ENCODE measurements around the gene ANKRD42.
A peak's percentile ranks its signal among the peaks of the same experiment; 100 is the strongest.

The ANKRD42 gene

GRCh38 chr11:83241291-83241946 is 47.9 kb downstream of the ANKRD42 start:
- Histone ChIP-seq H3F3A (ENCODE audit: low read depth) (no peaks in the 10 kb centered on the region), H3K4me3 (ENCODE audit: low read length, poor library complexity, severe bottlenecking) (no peak overlapping the region), H3K4me2 (ENCODE audit: low read depth, low read length, poor library complexity, severe bottlenecking) (no peak overlapping the region), H3K36me3 (ENCODE audit: insufficient read depth, low read length) (no peaks in the 10 kb centered on the region), H4K20me1 (ENCODE audit: insufficient read depth, low read length, poor library complexity, severe bottlenecking) (no peaks in the 10 kb centered on the region), H3K79me2 (ENCODE audit: insufficient read depth, low read length) (no peaks in the 10 kb centered on the region), H3K9me2 (replicated peaks; ENCODE audit: low read depth, low read length) (no peaks in the 10 kb centered on the region), H3K9ac (ENCODE audit: low read depth, low read length, poor library complexity, severe bottlenecking) (no peak overlapping the region), H3K4me1 (ENCODE audit: insufficient read depth, low read length, poor library complexity, severe bottlenecking) (no peaks in the 10 kb centered on the region), H3K27me3 (ENCODE audit: insufficient read depth, low read length, poor library complexity, severe bottlenecking) (no peaks in the 10 kb centered on the region), H2AFZ (ENCODE audit: low read length) (no peak overlapping the region), H3K9me3 (ENCODE audit: insufficient read depth, low read depth, low read length) (no peaks in the 10 kb centered on the region)
- peak; percentile 71 for TF ChIP-seq CTCF (conservative IDR thresholded peaks at IDR 0.05; ENCODE audit: low read length)
- no peak for TF ChIP-seq EZH2phosphoT487 (IDR thresholded peaks at IDR 0.05; ENCODE audit: borderline replicate concordance)

GRCh38 chr11:83249445-83249844 is 55.9 kb downstream of the ANKRD42 start:
- no peaks in the 10 kb centered on the region for H3F3A ChIP-seq (ENCODE audit: low read depth)
- H3K4me3 ChIP-seq (ENCODE audit: low read length, poor library complexity, severe bottlenecking): no peak overlapping the region
- no peaks in the 10 kb centered on the region for H3K4me1 ChIP-seq (ENCODE audit: insufficient read depth, low read length, poor library complexity, severe bottlenecking)
- H3K4me2 ChIP-seq (ENCODE audit: low read depth, low read length, poor library complexity, severe bottlenecking): no peak overlapping the region
- no peaks in the 10 kb centered on the region for H3K79me2 ChIP-seq (ENCODE audit: insufficient read depth, low read length)
- TF ChIP-seq CTCF (conservative IDR thresholded peaks at IDR 0.05; ENCODE audit: low read length) (no peak), EZH2phosphoT487 (IDR thresholded peaks at IDR 0.05; ENCODE audit: borderline replicate concordance) (no peak)
- H3K36me3 ChIP-seq (ENCODE audit: insufficient read depth, low read length): no peaks in the 10 kb centered on the region
- no peak overlapping the region for H2AFZ ChIP-seq (ENCODE audit: low read length)
- no peaks in the 10 kb centered on the region for H4K20me1 ChIP-seq (ENCODE audit: insufficient read depth, low read length, poor library complexity, severe bottlenecking)
- H3K9ac ChIP-seq (ENCODE audit: low read depth, low read length, poor library complexity, severe bottlenecking): no peak overlapping the region
- H3K9me2 ChIP-seq (replicated peaks; ENCODE audit: low read depth, low read length): no peaks in the 10 kb centered on the region
- no peaks in the 10 kb centered on the region for H3K27me3 ChIP-seq (ENCODE audit: insufficient read depth, low read length, poor library complexity, severe bottlenecking)
- H3K9me3 ChIP-seq (ENCODE audit: insufficient read depth, low read depth, low read length): no peaks in the 10 kb centered on the region

GRCh38 chr11:83249972-83250593 is 56.6 kb downstream of the ANKRD42 start:
- Histone ChIP-seq H4K20me1 (ENCODE audit: insufficient read depth, low read length, poor library complexity, severe bottlenecking) (no peaks in the 10 kb centered on the region), H3K4me2 (ENCODE audit: low read depth, low read length, poor library complexity, severe bottlenecking) (no peak overlapping the region), H3F3A (ENCODE audit: low read depth) (no peaks in the 10 kb centered on the region), H3K9ac (ENCODE audit: low read depth, low read length, poor library complexity, severe bottlenecking) (no peak overlapping the region), H2AFZ (ENCODE audit: low read length) (no peak overlapping the region), H3K36me3 (ENCODE audit: insufficient read depth, low read length) (no peaks in the 10 kb centered on the region), H3K79me2 (ENCODE audit: insufficient read depth, low read length) (no peaks in the 10 kb centered on the region), H3K9me2 (replicated peaks; ENCODE audit: low read depth, low read length) (no peaks in the 10 kb centered on the region), H3K4me3 (ENCODE audit: low read length, poor library complexity, severe bottlenecking) (no peak overlapping the region), H3K4me1 (ENCODE audit: insufficient read depth, low read length, poor library complexity, severe bottlenecking) (no peaks in the 10 kb centered on the region), H3K27me3 (ENCODE audit: insufficient read depth, low read length, poor library complexity, severe bottlenecking) (no peaks in the 10 kb centered on the region), H3K9me3 (ENCODE audit: insufficient read depth, low read depth, low read length) (no peaks in the 10 kb centered on the region)
- TF ChIP-seq CTCF (conservative IDR thresholded peaks at IDR 0.05; ENCODE audit: low read length) (peak; percentile 76), EZH2phosphoT487 (IDR thresholded peaks at IDR 0.05; ENCODE audit: borderline replicate concordance) (no peak)
